Measurements from ENCODE around the gene KCNQ1.

Gene KCNQ1

GRCh38 chr11:2792381-2793250 is 347.8 kb downstream of the KCNQ1 start:
- DNase-seq, result peak; percentile 14

- no peak for DNase-seq
Measured at GRCh38 chr11:2793701-2794045, 348.9 kb downstream of the KCNQ1 start.

- DNase-seq, result peak; percentile 10
Measured at GRCh38 chr11:2794046-2794967, 349.5 kb downstream of the KCNQ1 start.

GRCh38 chr11:2794968-2795322 is 350.1 kb downstream of the KCNQ1 start:
- DNase-seq, result no peak

- DNase-seq, result peak; percentile 9
Measured at GRCh38 chr11:2795491-2795991, 350.7 kb downstream of the KCNQ1 start.

GRCh38 chr11:2796091-2796490 is 351.3 kb downstream of the KCNQ1 start:
- no peak for DNase-seq

GRCh38 chr11:2796508-2797113 is 351.8 kb downstream of the KCNQ1 start:
- peak; percentile 14 for DNase-seq

GRCh38 chr11:2797121-2797711 is 352.4 kb downstream of the KCNQ1 start:
- DNase-seq, result peak; percentile 11

- peak; percentile 13 for DNase-seq
Measured at GRCh38 chr11:2797741-2798361, 353.0 kb downstream of the KCNQ1 start.

- DNase-seq, result peak; percentile 13
Measured at GRCh38 chr11:2798951-2799761, 354.3 kb downstream of the KCNQ1 start.

- DNase-seq, result peak; percentile 13
Measured at GRCh38 chr11:2799881-2800654, 355.3 kb downstream of the KCNQ1 start.

- peak; percentile 16 for DNase-seq
Measured at GRCh38 chr11:2800655-2801531, 356.1 kb downstream of the KCNQ1 start.

- peak; percentile 7 for DNase-seq
Measured at GRCh38 chr11:2801711-2802388, 357.0 kb downstream of the KCNQ1 start.

GRCh38 chr11:2802389-2803185 is 357.8 kb downstream of the KCNQ1 start:
- DNase-seq, result peak; percentile 7

- peak; percentile 5 for DNase-seq
Measured at GRCh38 chr11:2803186-2804091, 358.6 kb downstream of the KCNQ1 start.

- peak; percentile 1 for DNase-seq
Measured at GRCh38 chr11:2804189-2804588, 359.4 kb downstream of the KCNQ1 start.
